GM12891 (cell line): ENCODE measurements around the gene CRACR2B.

Source experiments
- PAX5 ChIP-seq: IDR thresholded peaks from 2 replicates; pipeline ENCODE4 v1.6.1; 2011; ENCODE audit warnings: low read length, moderate library complexity, mild to moderate bottlenecking; ENCODE audit not compliant: insufficient read depth, severe bottlenecking
- POLR2A ChIP-seq: IDR thresholded peaks from 2 replicates; pipeline ENCODE4 v1.6.1; 2011; ENCODE audit warnings: low read depth, low read length, control low read depth
- POLR2AphosphoS5 ChIP-seq: IDR thresholded peaks from 2 replicates; pipeline ENCODE4 v1.6.1; 2011; ENCODE audit warnings: low read depth, low read length, control low read depth
- POU2F2 ChIP-seq: IDR thresholded peaks from 2 replicates; pipeline ENCODE4 v1.6.1; 2011; ENCODE audit warnings: low read depth, mild to moderate bottlenecking, control low read depth, low read length, moderate library complexity
- SPI1 ChIP-seq: IDR thresholded peaks from 2 replicates; pipeline ENCODE4 v1.6.1; 2011; ENCODE audit warnings: low read depth, low read length, control low read depth
- TAF1 ChIP-seq: IDR thresholded peaks from 2 replicates; pipeline ENCODE4 v1.6.1; 2011; ENCODE audit warnings: low read depth, low read length, control low read depth

GRCh38 chr11:787084-787675, 40.5 kb upstream of the CRACR2B start:
- TF ChIP-seq POLR2A (no peak), POLR2AphosphoS5 (no peak), SPI1 (no peak), POU2F2 (no peak), TAF1 (no peak), PAX5 (no peak)
